HG02870 (cell line): Measurements from ENCODE around the gene TREML2.

Source experiments
- ATAC-seq: cut with Tn5 transposase; IDR thresholded peaks from one replicate; pipeline ENCODE4 v1.9.1; 2021; ENCODE audit warnings: mild to moderate bottlenecking, moderate library complexity; ENCODE audit not compliant: unreplicated experiment

TREML2 gene

DNA sequence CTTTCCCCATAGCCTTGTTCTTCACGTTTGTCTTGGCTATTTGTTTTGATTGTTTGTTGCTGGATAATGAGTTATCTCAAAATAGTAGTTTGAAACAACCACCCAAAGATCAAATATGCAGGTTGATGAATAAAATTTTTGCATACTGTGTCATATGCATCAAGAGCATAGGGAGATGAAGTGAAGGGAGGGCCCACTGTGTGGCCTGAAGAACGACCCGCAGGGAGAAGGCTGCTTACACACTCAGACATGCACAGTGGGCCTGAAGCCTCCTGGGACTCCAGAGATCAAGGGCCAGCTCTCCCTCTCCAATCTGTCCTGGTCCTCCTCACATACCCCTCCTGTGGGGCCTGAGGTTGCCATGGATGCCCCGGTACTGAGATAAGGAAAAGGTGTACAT lies 21.8 kb downstream of the TREML2 start:
- ATAC-seq = no peak

- ATAC-seq = no peak
Measured at GRCh38 chr6:41177695-41178094, 23.3 kb downstream of the TREML2 start.

DNA sequence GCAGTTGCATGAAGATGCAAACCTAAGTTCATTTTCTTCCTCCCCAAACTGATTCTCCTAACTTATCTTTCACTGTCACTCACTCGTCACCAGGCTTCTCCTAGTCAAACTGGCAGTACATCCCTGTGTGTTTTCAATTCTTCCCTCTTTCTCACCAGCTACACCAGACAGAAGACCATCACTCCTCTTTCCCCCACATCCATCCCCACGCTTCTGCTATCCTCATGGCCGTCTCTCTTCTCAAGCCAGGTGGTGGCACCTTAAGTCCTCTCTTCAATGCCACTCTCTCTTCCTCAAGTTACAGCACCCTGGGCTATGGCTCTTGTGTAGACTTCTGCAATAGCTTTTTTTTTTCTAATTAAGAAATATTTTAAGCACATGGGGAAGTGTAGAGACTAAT lies 23.7 kb downstream of the TREML2 start:
- ATAC-seq = no peak

GRCh38 chr6:41176189-41176588 lies 24.8 kb downstream of the TREML2 start:
- ATAC-seq = no peak

DNA sequence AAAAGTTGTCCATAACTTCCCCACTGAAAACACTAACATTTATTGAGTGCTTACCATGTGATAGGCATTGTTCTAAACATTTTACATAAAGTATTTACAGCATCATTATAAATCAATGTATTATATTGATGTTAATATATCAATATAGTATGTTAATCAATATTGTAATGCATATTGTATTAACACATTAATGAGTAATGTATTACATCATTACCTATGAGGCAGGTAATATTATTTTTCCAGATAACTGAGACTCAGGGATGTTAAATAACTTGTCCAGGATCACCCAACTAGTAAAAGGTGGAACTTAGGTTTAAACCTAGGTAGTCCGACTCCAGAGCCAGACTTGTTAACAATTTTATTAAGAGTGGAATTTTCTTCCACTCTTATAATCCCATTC lies 25.9 kb downstream of the TREML2 start:
- ATAC-seq = no peak

GRCh38 chr6:41174610-41175009 lies 26.3 kb downstream of the TREML2 start:
- no peak for ATAC-seq

- no peak for ATAC-seq
Measured at GRCh38 chr6:41171908-41172307, 29.0 kb downstream of the TREML2 start.

GRCh38 chr6:41170547-41171160 lies 30.3 kb downstream of the TREML2 start:
- no peak for ATAC-seq

GRCh38 chr6:41167173-41167963 lies 33.6 kb downstream of the TREML2 start:
- ATAC-seq = no peak

DNA sequence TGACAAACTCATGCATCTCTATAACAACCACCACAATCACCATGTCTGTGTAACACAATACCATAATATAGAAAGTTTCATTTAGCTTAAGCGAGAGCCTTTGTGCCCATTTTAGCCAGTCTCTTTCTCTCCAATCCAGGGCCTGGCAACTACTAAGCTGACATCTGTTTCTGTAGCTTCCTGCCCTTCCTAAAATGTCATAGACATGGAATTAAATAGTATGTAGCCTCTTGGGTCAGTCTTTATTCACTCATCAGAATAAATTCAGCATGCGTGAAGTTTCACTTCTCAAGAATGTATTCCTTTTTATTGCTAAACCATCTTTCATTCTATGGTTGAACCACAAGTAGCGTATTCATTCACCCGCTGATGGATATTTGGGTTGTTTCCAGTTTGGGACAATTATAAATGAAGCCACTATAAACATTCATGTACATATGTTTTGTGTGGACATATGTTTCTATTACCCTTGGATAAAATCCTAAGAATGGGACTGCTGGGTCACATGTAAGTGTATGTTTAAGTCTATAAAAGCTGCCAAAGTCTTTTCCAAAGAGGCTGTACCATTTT lies 36.3 kb downstream of the TREML2 start:
- ATAC-seq = no peak

GRCh38 chr6:41163419-41163717 lies 37.6 kb downstream of the TREML2 start:
- ATAC-seq = no peak

DNA sequence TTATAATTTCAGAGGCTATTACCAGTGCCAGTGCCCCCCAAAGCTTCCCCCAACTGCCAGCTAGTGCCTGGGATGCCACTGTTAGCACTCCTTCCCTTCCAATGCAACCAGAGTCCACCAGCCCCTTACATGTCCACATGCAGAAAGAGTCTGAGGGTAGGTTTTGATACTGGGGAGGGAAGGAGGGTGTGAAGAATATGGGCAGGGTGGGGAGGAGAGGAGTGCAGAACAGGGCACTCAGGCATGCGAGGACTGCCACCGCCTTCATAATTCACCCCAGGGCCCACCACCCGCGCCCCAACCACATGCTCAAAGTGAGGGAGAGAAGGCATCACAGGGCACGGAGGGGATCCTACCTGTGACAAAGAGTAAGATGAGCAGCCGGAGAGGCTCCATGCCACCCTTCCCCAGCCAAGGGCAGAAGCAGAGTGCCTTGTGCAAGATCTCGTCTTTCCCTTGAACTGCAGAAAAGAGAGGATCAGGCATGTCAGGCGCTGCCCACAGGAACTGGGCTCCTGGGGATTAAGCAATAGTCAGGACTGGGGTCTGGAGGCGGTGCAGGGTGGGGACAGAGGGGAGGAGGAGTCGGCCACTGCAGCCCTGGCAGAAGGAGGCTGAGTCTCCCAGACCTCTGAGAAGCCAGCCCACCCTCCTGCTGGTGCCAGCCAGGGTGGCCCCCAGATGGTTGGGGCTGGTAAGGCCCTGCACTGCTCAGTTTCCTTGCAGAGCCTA lies 38.1 kb downstream of the TREML2 start, which contains the start of gene TREM2:
Gene TREM2 (minus strand): TSS at position 430 of the 732 bp plus-strand sequence. CDS start 34 bp downstream, at position 396.
- no peak for ATAC-seq

- no peak for ATAC-seq
Measured at GRCh38 chr6:41161851-41162552, 38.9 kb downstream of the TREML2 start.

- no peak for ATAC-seq
Measured at GRCh38 chr6:41161380-41161779, 39.6 kb downstream of the TREML2 start.

- no peak for ATAC-seq
Measured at GRCh38 chr6:41160933-41161332, 40.0 kb downstream of the TREML2 start.

DNA sequence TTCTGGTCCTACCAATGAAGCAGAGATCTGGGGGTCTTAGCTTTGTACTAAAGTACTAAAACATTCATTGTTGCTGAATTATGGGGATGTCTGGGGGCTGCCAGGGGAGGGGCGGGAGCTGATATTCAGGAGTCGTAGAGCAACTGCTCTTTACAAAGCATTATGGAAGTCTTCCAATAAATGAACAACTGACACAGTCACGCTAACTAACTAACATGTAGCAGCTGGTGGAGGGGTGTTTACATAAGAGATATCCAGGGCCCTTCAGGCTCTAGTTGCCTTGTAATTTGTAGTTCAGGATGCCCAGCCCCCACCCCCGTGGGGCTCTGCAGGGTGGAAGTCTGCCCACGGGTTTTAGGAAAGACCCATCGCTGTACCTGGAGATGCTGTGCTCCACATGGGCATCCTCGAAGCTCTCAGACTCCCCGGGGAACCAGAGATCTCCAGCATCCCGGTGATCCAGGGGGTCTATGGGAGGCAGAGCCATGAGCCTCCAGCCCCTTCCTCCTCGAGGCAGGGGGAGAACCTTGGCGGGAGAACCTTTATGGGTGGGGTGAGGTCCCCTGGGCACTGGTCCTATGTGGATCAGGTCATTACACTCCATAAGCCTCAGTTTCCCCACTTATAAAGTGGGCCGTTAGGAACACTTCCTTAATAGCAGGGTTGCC lies 41.4 kb downstream of the TREML2 start:
- ATAC-seq = no peak

DNA sequence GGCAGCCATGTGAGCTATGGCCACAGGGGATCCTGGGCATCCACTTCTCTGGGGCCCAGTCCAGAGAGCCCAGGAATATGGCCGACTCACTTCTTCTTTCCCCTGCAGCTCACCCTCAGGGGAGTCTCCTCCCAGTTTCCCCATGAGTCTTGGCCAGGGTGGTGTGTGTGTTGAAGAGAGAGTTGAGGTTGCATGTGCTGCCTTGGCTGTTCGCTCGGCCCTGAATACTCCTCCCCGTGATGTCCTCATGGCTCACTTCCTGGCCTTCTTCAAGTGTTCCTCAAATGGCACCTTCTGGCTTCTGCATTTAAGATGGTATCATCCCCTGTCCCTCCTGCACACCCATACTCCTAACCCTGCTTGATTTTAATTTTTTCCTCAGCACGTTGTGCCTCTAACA lies 43.6 kb downstream of the TREML2 start:
- ATAC-seq = no peak

DNA sequence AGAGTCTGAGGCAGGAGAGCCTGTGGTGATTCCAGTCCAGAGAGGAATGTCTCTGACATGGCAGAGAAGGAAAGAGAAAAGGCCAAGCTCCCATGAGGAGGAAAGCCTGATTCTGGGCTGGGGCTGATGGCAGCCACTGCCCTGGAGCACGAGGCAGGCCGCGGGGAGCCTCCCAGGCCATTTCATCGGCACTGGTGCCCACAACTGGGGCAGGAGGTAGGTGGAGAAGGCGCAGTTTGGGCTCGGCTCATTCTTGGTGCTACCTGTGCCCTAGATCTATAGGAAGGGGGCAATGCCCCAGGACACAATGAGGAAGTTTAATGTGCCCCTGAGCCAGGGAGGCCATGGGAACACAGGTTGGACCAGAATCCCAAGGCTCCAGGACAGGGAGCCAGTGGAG lies 44.2 kb downstream of the TREML2 start:
- ATAC-seq = no peak

DNA sequence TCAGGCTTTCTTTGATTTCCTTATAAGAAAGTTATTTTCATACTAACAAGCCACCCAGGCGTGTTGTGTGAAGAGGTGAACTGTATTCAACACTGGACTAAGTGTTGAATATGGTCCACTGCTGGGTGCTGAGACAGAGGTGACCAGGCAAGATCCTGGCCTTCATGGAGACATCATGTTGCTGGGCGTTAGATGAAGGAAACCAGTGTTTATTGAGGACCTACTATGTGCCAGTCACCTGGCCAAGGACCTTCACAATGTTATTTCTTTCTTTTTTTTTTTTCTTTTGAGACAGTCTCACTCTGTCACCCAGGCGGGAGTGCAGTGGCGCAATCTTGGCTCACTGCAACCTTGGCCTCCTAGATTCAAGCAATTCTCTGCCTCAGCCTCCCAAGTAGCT lies 44.9 kb downstream of the TREML2 start:
- ATAC-seq = no peak

- ATAC-seq = no peak
Measured at GRCh38 chr6:41155132-41155805, 45.7 kb downstream of the TREML2 start.
